Measurements from ENCODE around the gene RUNDC1. TPM values are rescaled to one million over a fixed set of nuclear protein-coding genes. Genes with fewer than 3 reads are reported as not detected.

RUNDC1 gene
- total and polyA plus RNA-seq, 2 of the 8 experiments (the other 6 are each of a cell fraction or from before 2014, with no cell fraction given): 7.9 to 11.9 TPM

DNA sequence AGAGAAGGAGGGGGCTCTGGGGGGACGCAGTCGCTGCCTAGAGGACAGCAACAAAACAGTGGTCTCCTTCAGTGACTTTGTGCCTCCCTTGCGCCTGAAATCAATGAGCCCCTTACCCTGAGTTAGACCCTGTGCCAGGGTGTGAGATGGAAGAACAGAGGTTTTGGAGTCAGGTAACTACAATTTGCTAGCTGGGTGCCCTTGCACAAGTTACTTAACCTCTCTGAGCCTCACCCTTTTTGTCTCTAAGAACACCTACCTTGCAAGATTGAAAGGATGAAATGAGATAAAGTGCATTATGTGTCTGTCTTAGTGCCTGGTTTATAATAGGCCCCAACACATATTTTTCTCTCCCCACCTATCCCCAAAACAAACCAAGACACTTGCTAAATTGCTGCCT, 54.5 kb downstream of the RUNDC1 start:
- Histone ChIP-seq H3K27ac (ENCODE audit: low read depth, low read length) (no peak overlapping the region), H3K23ac (ENCODE audit: insufficient read length) (no peak overlapping the region), H2BK15ac (ENCODE audit: low read length) (no peak overlapping the region; the same call in 1 of the 2 replicates), H3K79me2 (ENCODE audit: control insufficient read depth in 1 of 2, insufficient read depth in 2 of 2, low read length in 2 of 2) (no peaks in the 10 kb centered on the region), H2AK5ac (ENCODE audit: low read depth, low read length) (no peak overlapping the region), H3K27me3 (replicated peaks in 1 of 4; ENCODE audit: control insufficient read depth in 3 of 4, extremely low read depth in 1 of 4, insufficient read depth in 3 of 4, low read length in 3 of 4) (no peaks in the 10 kb centered on the region), H3K4ac (replicated peaks; ENCODE audit: insufficient read length, low read depth, low read length) (no peak overlapping the region), H3K14ac (ENCODE audit: insufficient read length) (no peak overlapping the region), H4K91ac (replicated peaks; ENCODE audit: insufficient read length, low read length) (peak overlapping the region; percentile 4), H3K4me1 (replicated peaks in 1 of 4; ENCODE audit: control insufficient read depth in 3 of 4, insufficient read depth in 4 of 4, low read length in 3 of 4) (peaks cover 15 to 30% (median 26%) of the 10 kb centered on the region in 4 experiments), H4K8ac (ENCODE audit: extremely low read depth, insufficient read depth, low read length) (0 out of 2 replicates have a peak overlapping the region, but pooled peaks have one; percentile 19), H2BK5ac (ENCODE audit: low read depth, low read length) (0 out of 2 replicates have a peak overlapping the region, but pooled peaks have one; percentile 50), H2BK20ac (ENCODE audit: low read length) (peak overlapping the region; percentile 34; the same call in 1 of the 2 replicates), H3K9me3 (ENCODE audit: insufficient read depth in 2 of 2, low read depth in 1 of 2, low read length in 1 of 2) (no peaks in the 10 kb centered on the region), H3K9ac (replicated peaks in 1 of 4; ENCODE audit: extremely low read depth in 1 of 4, low read depth in 3 of 4, low read length in 3 of 4) (no peak overlapping the region; a peak in 2 of 7 replicates), H3K4me3 (ENCODE audit: extremely low read depth in 1 of 4, insufficient read depth in 2 of 4, low read depth in 3 of 4, low read length in 4 of 4) (0 out of 8 replicates have a peak overlapping the region, but pooled peaks of 1 of the 4 experiments have one; percentile 48), H2BK120ac (replicated peaks; ENCODE audit: low read depth, low read length) (no peak overlapping the region), H2BK12ac (ENCODE audit: low read depth, low read length) (peak overlapping the region; percentile 2; the same call in 1 of the 2 replicates), H2AFZ (ENCODE audit: low read length) (no peak overlapping the region), H3K23me2 (ENCODE audit: low read depth, low read length) (peaks cover 2% of the 10 kb centered on the region; the same call in 1 of the 2 replicates), H3K18ac (ENCODE audit: extremely low read depth, low read length) (peak overlapping the region; percentile 72; the same call in 1 of the 2 replicates), H3K4me2 (ENCODE audit: insufficient read depth in 1 of 2, low read depth in 2 of 2, low read length in 2 of 2) (peak overlapping the region; percentile 64 to 82; a peak in 3 of 4 replicates), H4K20me1 (replicated peaks in 1 of 2; ENCODE audit: control insufficient read depth in 1 of 2, insufficient read depth in 2 of 2, low read length in 2 of 2) (no peaks in the 10 kb centered on the region), H3K36me3 (ENCODE audit: control insufficient read depth in 2 of 4, insufficient read depth in 4 of 4, low read length in 3 of 4) (peaks cover 0 to 5% (median 0%) of the 10 kb centered on the region in 4 experiments; a peak in 1 of 8 replicates), H3K79me1 (ENCODE audit: low read depth, low read length) (no peaks in the 10 kb centered on the region), H4K5ac (ENCODE audit: insufficient read length, low read depth, low read length) (no peak overlapping the region), H3K56ac (replicated peaks; ENCODE audit: insufficient read length, low read depth, low read length) (no peak overlapping the region)
- CTCF ChIA-PET (ENCODE audit: partially characterized antibody): interaction anchor here (0.5 to 5.0 kb wide), 3 partner anchors 11 to 209 kb away, joined by 3 to 26 read pairs (median 4); partner anchors contain the start of gene RND2
- DNase-seq (ENCODE audit: low read depth in 1 of 2, low spot score in 2 of 2): no peak
- peak; percentile 49; the same call in 1 of the 2 replicates for TF ChIP-seq KDM1A (IDR thresholded peaks at IDR 0.05; ENCODE audit: borderline replicate concordance, low read length)
- TF ChIP-seq, protein P1, sequence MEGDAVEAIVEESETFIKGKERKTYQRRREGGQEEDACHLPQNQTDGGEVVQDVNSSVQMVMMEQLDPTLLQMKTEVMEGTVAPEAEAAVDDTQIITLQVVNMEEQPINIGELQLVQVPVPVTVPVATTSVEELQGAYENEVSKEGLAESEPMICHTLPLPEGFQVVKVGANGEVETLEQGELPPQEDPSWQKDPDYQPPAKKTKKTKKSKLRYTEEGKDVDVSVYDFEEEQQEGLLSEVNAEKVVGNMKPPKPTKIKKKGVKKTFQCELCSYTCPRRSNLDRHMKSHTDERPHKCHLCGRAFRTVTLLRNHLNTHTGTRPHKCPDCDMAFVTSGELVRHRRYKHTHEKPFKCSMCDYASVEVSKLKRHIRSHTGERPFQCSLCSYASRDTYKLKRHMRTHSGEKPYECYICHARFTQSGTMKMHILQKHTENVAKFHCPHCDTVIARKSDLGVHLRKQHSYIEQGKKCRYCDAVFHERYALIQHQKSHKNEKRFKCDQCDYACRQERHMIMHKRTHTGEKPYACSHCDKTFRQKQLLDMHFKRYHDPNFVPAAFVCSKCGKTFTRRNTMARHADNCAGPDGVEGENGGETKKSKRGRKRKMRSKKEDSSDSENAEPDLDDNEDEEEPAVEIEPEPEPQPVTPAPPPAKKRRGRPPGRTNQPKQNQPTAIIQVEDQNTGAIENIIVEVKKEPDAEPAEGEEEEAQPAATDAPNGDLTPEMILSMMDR (IDR thresholded peaks at IDR 0.05; ENCODE audit: control extremely low read depth in 1 of 3, insufficient read depth in 1 of 3, low read depth in 1 of 3, low read length in 3 of 3): no peak
- POLR2A ChIA-PET (ENCODE audit: partially characterized antibody): interaction anchor here (1.5 to 3.4 kb wide), 7 partner anchors 9 to 280 kb away, joined by 3 to 12 read pairs (median 9); partner anchors contain the start of genes RPL27 and VAT1
- WGBS, 2 experiments (ENCODE audit: extremely low coverage in 1 of 2, insufficient coverage in 1 of 2, insufficient read length in 1 of 2, insufficient replicate concordance in 2 of 2, low coverage in 1 of 2, low lambda C conversion rate in 2 of 2, missing lambda C conversion rate in 1 of 2): 72% methylated on average over 3 of the region's 3 CpGs; no CpG with 5 or more reads in 1 of the 2 experiments
- no peak for FAIRE-seq
